ENCODE results near the gene C1orf74. TPM values are rescaled to one million over a fixed set of nuclear protein-coding genes. Genes with fewer than 3 reads are reported as not detected.

The C1orf74 gene
- total and polyA plus RNA-seq, 8 donors: 1.8 to 3.4 (median 3.1) TPM

DNA sequence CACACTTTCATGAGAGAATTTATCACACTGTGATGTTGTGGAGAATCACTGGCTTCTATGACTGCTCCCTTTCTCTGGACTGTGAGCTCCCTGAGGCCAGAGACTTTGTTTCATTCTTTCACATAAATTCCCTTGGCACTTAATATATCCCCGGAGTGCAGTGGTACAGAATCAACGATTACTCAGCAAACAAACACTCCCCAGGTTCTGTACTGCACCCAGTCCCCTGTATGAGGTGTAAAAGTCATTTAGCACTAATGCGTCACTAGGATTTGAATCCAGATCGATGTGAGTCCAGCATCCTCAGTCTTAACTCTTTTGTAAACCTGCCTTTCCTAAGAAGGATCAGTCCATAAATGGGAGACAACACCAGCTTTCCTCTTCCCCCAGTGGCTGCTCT is 36.6 kb upstream of the C1orf74 start:
- peaks cover 0 to 37% of the 10 kb centered on the region in 2 donors for H3K27me3 ChIP-seq
- H3K4me1 ChIP-seq: peaks cover 0 to 11% of the 10 kb centered on the region in 2 donors
- ATAC-seq (no peak), DNase-seq (no peak)
- TF ChIP-seq, protein P1, sequence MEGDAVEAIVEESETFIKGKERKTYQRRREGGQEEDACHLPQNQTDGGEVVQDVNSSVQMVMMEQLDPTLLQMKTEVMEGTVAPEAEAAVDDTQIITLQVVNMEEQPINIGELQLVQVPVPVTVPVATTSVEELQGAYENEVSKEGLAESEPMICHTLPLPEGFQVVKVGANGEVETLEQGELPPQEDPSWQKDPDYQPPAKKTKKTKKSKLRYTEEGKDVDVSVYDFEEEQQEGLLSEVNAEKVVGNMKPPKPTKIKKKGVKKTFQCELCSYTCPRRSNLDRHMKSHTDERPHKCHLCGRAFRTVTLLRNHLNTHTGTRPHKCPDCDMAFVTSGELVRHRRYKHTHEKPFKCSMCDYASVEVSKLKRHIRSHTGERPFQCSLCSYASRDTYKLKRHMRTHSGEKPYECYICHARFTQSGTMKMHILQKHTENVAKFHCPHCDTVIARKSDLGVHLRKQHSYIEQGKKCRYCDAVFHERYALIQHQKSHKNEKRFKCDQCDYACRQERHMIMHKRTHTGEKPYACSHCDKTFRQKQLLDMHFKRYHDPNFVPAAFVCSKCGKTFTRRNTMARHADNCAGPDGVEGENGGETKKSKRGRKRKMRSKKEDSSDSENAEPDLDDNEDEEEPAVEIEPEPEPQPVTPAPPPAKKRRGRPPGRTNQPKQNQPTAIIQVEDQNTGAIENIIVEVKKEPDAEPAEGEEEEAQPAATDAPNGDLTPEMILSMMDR (IDR thresholded peaks at IDR 0.05): no peak
- no peaks in the 10 kb centered on the region for H3K9me3 ChIP-seq
- intact Hi-C loops (cut with DNase I): no loop called here
- no peak overlapping the region for H3K27ac ChIP-seq
- no peaks in the 10 kb centered on the region for H3K36me3 ChIP-seq
- no peak overlapping the region for H3K4me3 ChIP-seq

- intact Hi-C loops (cut with DNase I): no loop called here
- TF ChIP-seq, protein P1 (IDR thresholded peaks at IDR 0.05): no peak
- Histone ChIP-seq H3K36me3 (no peaks in the 10 kb centered on the region), H3K27me3 (peaks cover 0 to 37% of the 10 kb centered on the region in 2 donors), H3K27ac (no peak overlapping the region), H3K4me1 (peaks cover 0 to 11% of the 10 kb centered on the region in 2 donors), H3K4me3 (no peak overlapping the region), H3K9me3 (no peaks in the 10 kb centered on the region)
- ATAC-seq (no peak), DNase-seq (no peak)
Measured at GRCh38 chr1:209819058-209819457, 34.7 kb upstream of the C1orf74 start.

DNA sequence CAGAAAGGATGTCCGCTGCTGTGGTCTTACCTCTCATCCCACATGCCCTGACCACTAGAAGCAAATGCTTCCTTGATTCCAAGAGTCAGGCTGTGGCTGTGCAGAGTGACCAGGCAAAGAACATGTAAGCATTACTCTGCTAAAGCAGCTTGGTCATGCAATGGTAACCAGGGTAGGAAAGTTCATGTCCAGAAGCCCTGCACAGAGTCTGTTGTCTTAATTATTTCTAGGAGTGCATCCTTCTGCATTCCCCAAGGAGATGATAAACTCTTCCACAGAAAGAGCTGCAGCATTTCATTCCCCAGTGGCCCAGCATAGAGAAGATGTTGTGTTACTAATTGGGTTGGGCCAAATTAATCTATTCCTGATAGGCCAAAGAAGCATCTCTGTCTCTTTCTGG is 33.3 kb upstream of the C1orf74 start:
- ATAC-seq (no peak), DNase-seq (no peak)
- no peaks in the 10 kb centered on the region for H3K9me3 ChIP-seq
- peaks cover 0 to 2% of the 10 kb centered on the region in 2 donors for H3K4me1 ChIP-seq
- no peak overlapping the region for H3K27ac ChIP-seq
- TF ChIP-seq, protein P1 (IDR thresholded peaks at IDR 0.05): no peak
- intact Hi-C loops (cut with DNase I): no loop called here
- peaks cover 0 to 36% of the 10 kb centered on the region in 2 donors for H3K27me3 ChIP-seq
- H3K36me3 ChIP-seq: no peaks in the 10 kb centered on the region
- H3K4me3 ChIP-seq: no peak overlapping the region

- DNase-seq (no peak), ATAC-seq (no peak)
- Histone ChIP-seq H3K27me3 (peaks cover 0 to 28% of the 10 kb centered on the region in 2 donors), H3K27ac (no peak overlapping the region), H3K4me3 (no peak overlapping the region), H3K9me3 (no peaks in the 10 kb centered on the region), H3K36me3 (no peaks in the 10 kb centered on the region), H3K4me1 (no peaks in the 10 kb centered on the region)
- TF ChIP-seq, protein P1 (IDR thresholded peaks at IDR 0.05): no peak
- intact Hi-C loops (cut with DNase I): no loop called here
Measured at GRCh38 chr1:209816923-209817322, 32.6 kb upstream of the C1orf74 start.

GRCh38 chr1:209815931-209816341 is 31.6 kb upstream of the C1orf74 start:
- DNase-seq: no peak
- TF ChIP-seq, protein P1 (IDR thresholded peaks at IDR 0.05): no peak
- Histone ChIP-seq H3K27ac (no peak overlapping the region), H3K4me1 (no peaks in the 10 kb centered on the region), H3K4me3 (no peak overlapping the region), H3K36me3 (no peaks in the 10 kb centered on the region), H3K27me3 (peaks cover 0 to 20% of the 10 kb centered on the region in 2 donors), H3K9me3 (no peaks in the 10 kb centered on the region)
- ATAC-seq: no peak
- intact Hi-C loops (cut with DNase I): no loop called here

All from left lung (tissue), 10 donors.